GM23338 (cell line): Measurements from ENCODE around the gene MICA. TPM values are rescaled to one million over a fixed set of nuclear protein-coding genes. Genes with fewer than 3 reads are reported as not detected.
"Not testable (repeated sequence)": the region's sequence is repeated elsewhere in the genome, so short reads cannot be mapped to it uniquely, and the experiment has no call there.

Experiments
- ATAC-seq: fragments of 200-7000 bp; cut with Tn5 transposase; 3 replicates; pipeline ENCODE4 v1.9.1; 2020
- DNase-seq: peaks from one replicate; pipeline ENCODE4 v3.0.0-alpha.2; 2015; ENCODE audit warnings: low spot score
- H2AFZ ChIP-seq: fragments of 200-600 bp; sonication (generic); 2 replicates; pipeline ENCODE4 v1.8.0; 2016; ENCODE audit warnings: antibody characterized with exemption, mild to moderate bottlenecking, moderate library complexity
- H3F3A ChIP-seq: fragments of 200-600 bp; sonication (generic); replicated peaks from 2 replicates; pipeline ENCODE4 v1.8.0; 2017; ENCODE audit warnings: antibody characterized with exemption, mixed run types, low read depth
- H3K27ac ChIP-seq: fragments of 200-600 bp; sonication (generic); 2 replicates; pipeline ENCODE4 v1.6.1; 2016; ENCODE audit warnings: low read depth
- H3K27me3 ChIP-seq: fragments of 200-600 bp; sonication (generic); 2 replicates; pipeline ENCODE4 v1.8.0; 2016; ENCODE audit warnings: mild to moderate bottlenecking, mixed run types, moderate library complexity; ENCODE audit not compliant: insufficient read depth
- H3K36me3 ChIP-seq: fragments of 200-600 bp; sonication (generic); 2 replicates; pipeline ENCODE4 v1.8.0; 2016; ENCODE audit warnings: mild to moderate bottlenecking; ENCODE audit not compliant: insufficient read depth
- H3K4me1 ChIP-seq: fragments of 200-600 bp; sonication (generic); 2 replicates; pipeline ENCODE4 v1.8.0; 2016; ENCODE audit warnings: mild to moderate bottlenecking, moderate library complexity; ENCODE audit not compliant: insufficient read depth
- H3K4me2 ChIP-seq: fragments of 200-600 bp; sonication (generic); 2 replicates; pipeline ENCODE4 v1.7.1; 2017; ENCODE audit warnings: mixed run types
- H3K4me3 ChIP-seq: fragments of 200-600 bp; sonication (generic); 2 replicates; pipeline ENCODE4 v1.6.1; 2016; ENCODE audit warnings: mixed run types
- H3K79me2 ChIP-seq: fragments of 200-600 bp; sonication (generic); replicated peaks from 2 replicates; pipeline ENCODE4 v1.8.0; 2017; ENCODE audit warnings: mild to moderate bottlenecking; ENCODE audit not compliant: insufficient read depth
- H3K9me2 ChIP-seq: fragments of 200-600 bp; sonication (generic); 2 replicates; pipeline ENCODE4 v1.8.0; 2017; ENCODE audit not compliant: insufficient read depth
- H4K20me1 ChIP-seq: fragments of 200-600 bp; sonication (generic); replicated peaks from 2 replicates; pipeline ENCODE4 v1.8.0; 2017; ENCODE audit warnings: mild to moderate bottlenecking; ENCODE audit not compliant: insufficient read depth
- H3K27ac Mint-ChIP-seq: 2 replicates; pipeline ENCODE4 v1.8.0; 2020; ENCODE audit warnings: inconsistent platforms, mild to moderate bottlenecking, moderate library complexity, mixed read lengths
- H3K27me3 Mint-ChIP-seq: 3 replicates; pipeline ENCODE4 v1.8.0; 2022; ENCODE audit warnings: low read depth, mild to moderate bottlenecking, moderate library complexity, mixed read lengths, inconsistent platforms; ENCODE audit not compliant: insufficient read depth, poor library complexity
- H3K36me3 Mint-ChIP-seq: 3 replicates; pipeline ENCODE4 v1.8.0; 2021; ENCODE audit warnings: low read depth, mild to moderate bottlenecking, inconsistent platforms, moderate library complexity, mixed read lengths
- H3K4me1 Mint-ChIP-seq: 3 replicates; pipeline ENCODE4 v1.8.0; 2020; ENCODE audit warnings: mild to moderate bottlenecking, inconsistent platforms, mixed read lengths
- H3K4me3 Mint-ChIP-seq: 3 replicates; pipeline ENCODE4 v1.8.0; 2021; ENCODE audit warnings: moderate library complexity, mild to moderate bottlenecking, inconsistent platforms, mixed read lengths
- H3K9me3 Mint-ChIP-seq: 3 replicates; pipeline ENCODE4 v1.8.0; 2020; ENCODE audit warnings: moderate library complexity, mild to moderate bottlenecking, inconsistent platforms, mixed read lengths
- CREB1 ChIP-seq: fragments of 250-450 bp; sonication (Bioruptor Pico); IDR thresholded peaks from 2 replicates; pipeline ENCODE4 v1.5.0; 2020; ENCODE audit warnings: low read depth, mild to moderate bottlenecking, moderate library complexity
- ETS1 ChIP-seq: IDR thresholded peaks from 2 replicates; pipeline ENCODE4 v1.6.1; 2016; ENCODE audit warnings: antibody characterized with exemption
- EZH2 ChIP-seq: fragments of 200-600 bp; sonication (generic); IDR thresholded peaks from one replicate; pipeline ENCODE4 v1.8.0; 2017; ENCODE audit warnings: antibody characterized with exemption, mild to moderate bottlenecking, low read depth; ENCODE audit not compliant: unreplicated experiment
- EZH2phosphoT487 ChIP-seq: fragments of 200-600 bp; sonication (generic); IDR thresholded peaks from one replicate; pipeline ENCODE4 v1.8.1; 2018; ENCODE audit warnings: antibody characterized with exemption; ENCODE audit not compliant: unreplicated experiment
- NANOG ChIP-seq: IDR thresholded peaks from 2 replicates; pipeline ENCODE4 v1.6.1; 2016; ENCODE audit warnings: antibody characterized with exemption, borderline replicate concordance
- POLR2AphosphoS5 ChIP-seq: IDR thresholded peaks from 2 replicates; pipeline ENCODE4 v1.6.1; 2016; ENCODE audit warnings: antibody characterized with exemption, low read depth
- ZNF114 ChIP-seq: fragments of 250-450 bp; sonication (Bioruptor Pico); IDR thresholded peaks from 2 replicates; pipeline ENCODE4 v1.5.0; 2020; ENCODE audit warnings: mild to moderate bottlenecking, moderate library complexity
- polyA plus RNA-seq: library from polyadenylated mRNA; unstranded; fragments of >200 nt; fragmentation: Nextera tagmentation; extraction: Ambion mirVana; gene quantifications from 2 replicates; pipeline ENCODE4 v1.2.1, GENCODE V29; 2016
- total RNA-seq: library from RNA; depleted of rRNA; stranded (reverse); fragments of >200 nt; shearing (Covaris generic); gene quantifications from 2 replicates; pipeline ENCODE4 v1.2.3, GENCODE V29; 2014
- TF ChIP-seq, protein P1 (sequence below), 2 experiments: fragments of 200-600 bp in 1 of 2; sonication (generic) in 1 of 2; conservative IDR thresholded peaks; 2 replicates each; pipeline versions ENCODE4 v1.5.1 to v1.6.1; 2016 to 2017; ENCODE audit warnings: antibody characterized with exemption in 2 of 2, low read depth in 2 of 2, mild to moderate bottlenecking in 2 of 2, moderate library complexity in 1 of 2

The MICA gene
- total and polyA plus RNA-seq, 2 experiments from 2014 or later, result 13.4 to 22.7 TPM

GRCh38 chr6:31446999-31447789, 43.8 kb downstream of the MICA start:
- H3K36me3 Mint-ChIP-seq, H3K27ac Mint-ChIP-seq, H3K79me2 ChIP-seq, H3K27me3 ChIP-seq, H3K36me3 ChIP-seq, H3K4me3 ChIP-seq, H3F3A ChIP-seq, H3K4me1 Mint-ChIP-seq, H3K4me1 ChIP-seq, H3K4me2 ChIP-seq, H3K9me3 Mint-ChIP-seq, H3K4me3 Mint-ChIP-seq, DNase-seq, H3K27ac ChIP-seq, H3K27me3 Mint-ChIP-seq, H3K9me2 ChIP-seq, H4K20me1 ChIP-seq, H2AFZ ChIP-seq, ATAC-seq: not testable (repeated sequence)

GRCh38 chr6:31450751-31451150, 47.4 kb downstream of the MICA start:
- no peak for ATAC-seq
- H3K27ac Mint-ChIP-seq, result no peak overlapping the region
- Histone ChIP-seq H4K20me1 (no peaks in the 10 kb centered on the region), H3K27ac (no peak overlapping the region), H3K4me3 (no peak overlapping the region), H3K36me3 (no peaks in the 10 kb centered on the region), H3K79me2 (no peaks in the 10 kb centered on the region), H3K9me2 (no peaks in the 10 kb centered on the region; the same call in 1 of the 2 replicates), H3K4me2 (no peak overlapping the region), H3K27me3 (no peaks in the 10 kb centered on the region), H2AFZ (no peak overlapping the region), H3F3A (no peaks in the 10 kb centered on the region), H3K4me1 (peaks cover 5% of the 10 kb centered on the region; the same call in 1 of the 2 replicates)
- H3K36me3 Mint-ChIP-seq, result no peaks in the 10 kb centered on the region
- TF ChIP-seq ETS1 (no peak), CREB1 (no peak), ZNF114 (CRISPR knock-in tag) (no peak), NANOG (no peak), EZH2 (no peak), POLR2AphosphoS5 (no peak), EZH2phosphoT487 (no peak)
- TF ChIP-seq, protein P1, sequence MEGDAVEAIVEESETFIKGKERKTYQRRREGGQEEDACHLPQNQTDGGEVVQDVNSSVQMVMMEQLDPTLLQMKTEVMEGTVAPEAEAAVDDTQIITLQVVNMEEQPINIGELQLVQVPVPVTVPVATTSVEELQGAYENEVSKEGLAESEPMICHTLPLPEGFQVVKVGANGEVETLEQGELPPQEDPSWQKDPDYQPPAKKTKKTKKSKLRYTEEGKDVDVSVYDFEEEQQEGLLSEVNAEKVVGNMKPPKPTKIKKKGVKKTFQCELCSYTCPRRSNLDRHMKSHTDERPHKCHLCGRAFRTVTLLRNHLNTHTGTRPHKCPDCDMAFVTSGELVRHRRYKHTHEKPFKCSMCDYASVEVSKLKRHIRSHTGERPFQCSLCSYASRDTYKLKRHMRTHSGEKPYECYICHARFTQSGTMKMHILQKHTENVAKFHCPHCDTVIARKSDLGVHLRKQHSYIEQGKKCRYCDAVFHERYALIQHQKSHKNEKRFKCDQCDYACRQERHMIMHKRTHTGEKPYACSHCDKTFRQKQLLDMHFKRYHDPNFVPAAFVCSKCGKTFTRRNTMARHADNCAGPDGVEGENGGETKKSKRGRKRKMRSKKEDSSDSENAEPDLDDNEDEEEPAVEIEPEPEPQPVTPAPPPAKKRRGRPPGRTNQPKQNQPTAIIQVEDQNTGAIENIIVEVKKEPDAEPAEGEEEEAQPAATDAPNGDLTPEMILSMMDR (conservative IDR thresholded peaks at IDR 0.05; ENCODE audit: low read depth in 2 of 2), result no peak
- H3K27me3 Mint-ChIP-seq, result no peaks in the 10 kb centered on the region
- peaks cover 3% of the 10 kb centered on the region; the same call in 1 of the 3 replicates for H3K9me3 Mint-ChIP-seq
- no peak overlapping the region for H3K4me3 Mint-ChIP-seq
- H3K4me1 Mint-ChIP-seq, result peaks cover 6% of the 10 kb centered on the region
- no peak for DNase-seq
